HG03159 (cell line): ENCODE data around the gene SETD5.

Experiments
- ATAC-seq: cut with Tn5 transposase; IDR thresholded peaks from one replicate; pipeline ENCODE4 v1.9.1; 2021; ENCODE audit warnings: mild to moderate bottlenecking, moderate library complexity; ENCODE audit not compliant: unreplicated experiment

SETD5 gene

DNA sequence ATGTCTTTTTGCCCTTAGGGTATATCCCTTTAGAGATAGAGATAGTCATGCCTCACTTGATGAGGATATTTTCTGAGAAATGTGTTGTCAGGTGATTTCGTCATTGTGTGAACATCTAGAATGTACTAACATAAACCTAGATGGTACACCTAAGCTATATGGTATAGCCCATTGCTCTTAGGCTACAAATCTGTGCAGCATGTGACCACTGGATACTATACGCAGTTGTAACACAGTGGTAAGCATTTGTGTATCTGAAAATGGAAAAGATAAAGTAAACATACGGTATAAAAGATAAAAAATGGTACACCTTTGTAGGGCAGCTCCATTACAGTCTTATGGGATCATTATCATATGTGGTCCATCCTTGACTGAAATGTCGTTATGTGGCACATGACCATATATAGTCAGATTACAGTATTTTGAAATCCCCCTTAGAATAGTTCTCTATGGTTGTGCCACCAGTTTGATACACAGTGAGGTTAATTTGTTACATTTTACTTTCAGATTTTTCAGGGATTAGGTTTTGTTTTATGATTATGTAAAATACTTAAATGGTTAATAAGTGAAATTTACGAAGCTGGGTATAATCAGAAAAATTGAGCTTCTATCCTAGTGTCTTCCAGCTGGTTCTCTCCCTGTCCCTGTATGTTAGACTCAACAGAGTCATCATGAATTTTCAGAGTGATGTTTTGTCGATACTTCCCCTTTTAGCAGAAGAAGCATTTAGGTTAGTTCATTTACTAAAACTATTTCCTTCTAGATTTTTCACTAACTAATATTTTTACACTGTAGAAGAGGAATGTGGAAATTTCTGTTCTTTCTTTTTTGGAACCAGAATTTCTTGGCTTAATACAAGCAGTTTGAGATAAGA, 12.8 kb downstream of the SETD5 start:
- no peak for ATAC-seq

DNA sequence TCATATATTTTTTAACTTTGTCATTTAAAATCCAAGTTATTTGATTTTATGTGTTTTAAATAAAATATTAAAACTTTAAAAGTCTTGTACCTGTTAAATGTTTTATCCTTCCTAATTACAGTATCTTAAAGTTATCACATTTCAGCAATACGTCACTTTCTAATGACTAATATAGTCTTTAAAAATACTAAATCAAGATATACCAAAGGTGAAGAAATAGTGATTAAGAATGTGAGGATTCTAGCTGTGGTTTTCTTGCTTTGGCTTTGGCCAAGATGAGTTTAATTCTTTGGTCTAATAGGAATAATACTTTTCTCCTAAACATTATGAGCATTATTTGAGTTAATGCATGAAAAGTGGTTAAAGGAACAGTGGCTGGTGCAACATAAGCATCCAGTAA, 13.9 kb downstream of the SETD5 start:
- ATAC-seq = no peak

DNA sequence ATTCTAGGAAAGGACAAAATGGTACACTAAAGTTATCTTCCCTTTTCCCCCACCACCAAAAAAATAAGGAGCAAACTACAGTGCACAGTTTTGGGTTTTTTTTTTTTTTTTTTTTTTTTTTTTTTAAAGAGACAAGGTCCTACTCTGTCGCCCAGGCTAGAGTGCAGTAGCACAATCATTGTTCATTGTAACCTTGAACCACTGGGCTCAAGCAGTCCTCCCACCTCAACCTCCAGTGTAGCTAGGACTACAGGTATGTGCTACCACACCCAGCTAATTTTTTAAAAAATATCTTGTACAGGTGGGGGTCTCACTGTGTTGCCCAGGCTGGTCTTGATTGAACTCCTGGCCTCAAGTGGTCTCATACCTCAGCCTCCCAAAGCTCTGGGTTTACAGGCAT, 14.9 kb downstream of the SETD5 start:
- no peak for ATAC-seq

DNA sequence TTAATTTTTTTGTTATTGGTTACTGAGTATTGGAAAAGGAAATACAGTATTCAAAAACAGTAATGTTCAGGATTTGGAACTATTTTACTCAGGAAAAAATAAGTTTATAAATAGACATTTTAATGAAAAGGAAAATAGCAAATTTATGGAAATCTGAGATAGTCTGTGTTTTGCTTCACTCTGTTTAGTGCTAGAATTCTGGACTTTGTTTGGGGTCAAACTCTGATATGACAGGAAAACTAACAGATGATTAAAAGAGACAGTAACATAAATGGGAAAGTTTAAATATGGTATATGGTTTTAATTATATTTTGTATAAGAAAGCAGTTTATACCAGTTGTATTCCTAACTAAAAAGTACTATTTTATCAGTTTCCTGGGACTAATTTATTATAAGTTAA, 17.4 kb downstream of the SETD5 start:
- no peak for ATAC-seq

DNA sequence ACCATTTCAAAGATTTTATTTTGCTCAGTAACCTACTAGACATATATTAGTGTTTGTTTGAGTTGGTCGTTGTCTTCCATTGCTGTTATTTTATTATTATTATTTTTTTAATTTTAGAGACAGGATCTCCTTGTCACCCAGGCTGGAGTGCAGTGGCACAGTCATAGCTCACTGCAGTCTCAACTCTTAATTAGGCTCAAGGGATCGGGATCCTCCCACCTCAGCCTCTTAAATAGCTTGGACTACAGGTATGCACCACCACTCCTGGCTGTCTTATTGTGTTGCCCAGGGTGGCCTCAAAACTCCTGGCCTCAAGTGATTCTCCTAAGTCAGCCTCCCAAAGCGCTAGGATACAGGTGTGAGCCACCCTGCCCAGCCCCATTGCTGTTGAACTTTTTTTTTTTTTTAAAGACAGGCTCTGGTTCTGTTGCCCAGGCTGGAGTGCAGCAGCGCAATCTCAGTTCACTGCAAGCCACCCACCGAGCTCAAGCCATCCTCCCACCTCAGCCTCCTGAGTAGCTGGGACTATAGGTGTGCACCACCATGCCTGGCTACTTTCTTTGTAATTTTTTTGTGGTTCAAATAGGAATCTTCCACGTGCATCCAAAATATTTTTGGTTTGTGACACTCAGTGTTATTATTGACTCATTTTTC, 18.2 kb downstream of the SETD5 start:
- ATAC-seq = no peak

DNA sequence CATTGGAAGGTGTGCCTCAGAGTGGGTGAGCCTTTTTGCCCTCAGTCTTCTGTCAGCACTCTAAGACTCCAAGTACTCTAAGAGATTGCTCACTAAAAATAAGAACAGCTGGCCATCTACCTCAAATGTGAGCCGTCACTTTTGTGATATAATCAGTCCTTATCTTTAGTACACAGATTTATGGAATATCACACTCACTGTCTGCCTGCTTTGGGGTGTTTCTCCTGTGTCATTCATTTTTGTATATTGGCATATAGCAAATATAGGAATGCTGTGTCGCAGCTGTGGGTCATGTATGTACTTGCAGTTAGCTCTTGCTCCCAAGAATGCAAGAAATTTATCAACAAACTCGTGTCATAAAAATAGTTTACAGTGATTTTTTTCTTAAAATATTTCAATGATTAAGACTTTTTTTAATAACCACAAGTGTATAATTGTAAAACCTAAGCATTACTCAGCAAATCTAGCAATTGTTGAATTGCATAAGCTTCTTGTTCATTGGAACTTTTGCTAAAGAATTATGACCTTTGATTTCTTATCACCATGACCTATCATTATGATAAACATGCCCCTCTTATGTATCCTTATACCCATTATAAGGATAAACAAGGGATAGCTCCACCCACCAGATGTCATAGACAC, 18.8 kb downstream of the SETD5 start:
- no peak for ATAC-seq

DNA sequence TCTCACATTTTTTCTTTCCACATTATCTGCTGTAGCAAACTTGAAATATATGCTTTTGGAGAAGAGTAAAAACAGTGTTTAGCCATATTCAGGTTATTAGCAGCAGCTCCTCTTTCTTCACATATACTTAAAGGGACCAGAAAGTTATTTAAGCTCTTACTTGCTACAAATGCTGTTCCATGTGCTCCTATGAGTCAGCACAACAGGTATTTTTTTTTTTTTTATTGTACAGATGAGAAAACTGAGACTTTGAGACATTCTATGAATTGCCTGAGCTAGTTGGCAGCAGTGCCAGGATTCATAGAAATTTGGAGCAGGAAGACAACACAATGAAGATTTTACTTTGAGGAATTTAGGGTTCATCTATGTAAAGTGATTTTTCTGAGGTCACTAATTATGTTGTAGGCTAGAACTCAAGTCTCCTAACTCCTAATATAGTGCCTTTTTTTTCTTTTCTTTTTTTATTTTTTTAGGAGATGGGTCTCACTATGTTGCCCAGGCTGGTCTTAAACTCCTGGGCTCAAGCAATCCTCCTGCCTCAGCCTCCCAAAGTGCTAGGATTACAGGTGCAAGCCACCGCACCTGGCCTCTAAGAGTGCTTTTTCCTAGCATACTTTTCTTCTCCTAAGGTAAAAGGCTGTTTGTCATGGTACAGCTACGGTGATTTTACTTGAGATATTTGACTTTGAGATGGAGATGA, 23.6 kb downstream of the SETD5 start:
- ATAC-seq = no peak

DNA sequence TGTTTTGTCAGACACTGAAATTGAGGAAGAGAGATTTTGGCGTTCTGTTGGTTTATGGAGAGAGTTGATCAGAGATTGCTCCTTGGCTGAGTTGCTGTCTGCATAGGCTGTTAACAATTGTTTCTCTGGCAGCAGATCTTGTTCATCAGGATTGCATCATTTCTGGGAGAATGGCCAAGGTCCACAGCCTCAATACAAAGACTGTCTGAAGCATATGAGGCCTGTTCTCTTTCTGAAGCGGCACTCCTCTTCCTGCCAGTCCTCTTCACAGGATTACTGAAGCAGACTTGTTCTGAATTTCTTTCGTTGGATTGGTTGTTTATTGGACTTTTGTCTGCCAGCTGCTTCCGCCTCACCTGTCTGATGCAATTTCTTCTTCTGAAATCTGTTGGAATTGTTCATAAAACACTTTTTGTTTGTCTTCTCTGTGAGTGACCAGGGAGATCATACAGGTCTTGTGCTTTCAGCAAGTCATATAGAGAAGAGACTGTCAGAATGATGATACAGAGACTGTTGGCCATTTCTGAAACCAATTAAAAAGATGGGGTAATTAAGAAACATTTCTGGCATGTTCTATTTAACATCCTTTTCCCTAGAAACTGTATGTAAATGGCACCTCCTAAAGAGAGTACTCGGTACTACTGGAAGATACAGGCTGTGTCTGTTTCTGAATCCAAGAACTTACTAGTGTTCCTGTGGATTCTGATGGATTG, 25.5 kb downstream of the SETD5 start:
- no peak for ATAC-seq

DNA sequence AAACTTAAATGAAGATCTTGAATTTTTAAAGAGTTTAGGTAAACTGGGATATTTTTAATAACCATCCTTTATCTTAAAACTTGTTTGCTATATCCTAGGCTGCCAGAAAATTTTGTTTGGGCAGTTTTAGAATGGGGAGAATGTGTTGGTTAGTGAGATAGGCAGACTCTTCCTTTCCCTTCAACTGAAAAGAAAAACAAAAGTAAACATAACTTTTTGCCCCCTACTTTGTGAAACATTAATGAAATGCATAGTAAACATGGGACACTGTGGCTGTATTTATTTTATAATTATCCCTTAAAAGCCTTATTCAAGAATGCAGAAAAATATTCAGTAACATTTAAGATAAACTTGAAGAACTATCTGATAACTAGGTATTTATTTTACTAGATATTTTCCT, 31.0 kb downstream of the SETD5 start:
- ATAC-seq = no peak

DNA sequence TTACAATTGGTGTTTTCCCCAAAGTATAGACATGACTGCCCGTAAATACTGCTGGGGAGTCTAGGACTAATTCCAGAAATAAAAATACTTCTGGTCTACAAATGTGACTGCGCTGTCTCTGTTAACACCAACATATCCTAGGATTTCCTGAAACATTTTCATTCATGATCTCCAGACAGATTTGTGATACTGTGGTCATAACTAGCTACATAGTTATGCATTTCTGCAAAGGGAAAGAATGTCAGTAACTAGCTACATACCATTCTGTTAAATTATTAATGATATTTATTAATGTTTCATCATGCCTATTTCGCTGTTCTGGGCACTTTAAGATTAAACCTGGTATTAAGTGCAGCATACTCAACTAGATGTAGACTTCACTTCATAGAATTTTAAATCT, 33.3 kb downstream of the SETD5 start:
- ATAC-seq = no peak

DNA sequence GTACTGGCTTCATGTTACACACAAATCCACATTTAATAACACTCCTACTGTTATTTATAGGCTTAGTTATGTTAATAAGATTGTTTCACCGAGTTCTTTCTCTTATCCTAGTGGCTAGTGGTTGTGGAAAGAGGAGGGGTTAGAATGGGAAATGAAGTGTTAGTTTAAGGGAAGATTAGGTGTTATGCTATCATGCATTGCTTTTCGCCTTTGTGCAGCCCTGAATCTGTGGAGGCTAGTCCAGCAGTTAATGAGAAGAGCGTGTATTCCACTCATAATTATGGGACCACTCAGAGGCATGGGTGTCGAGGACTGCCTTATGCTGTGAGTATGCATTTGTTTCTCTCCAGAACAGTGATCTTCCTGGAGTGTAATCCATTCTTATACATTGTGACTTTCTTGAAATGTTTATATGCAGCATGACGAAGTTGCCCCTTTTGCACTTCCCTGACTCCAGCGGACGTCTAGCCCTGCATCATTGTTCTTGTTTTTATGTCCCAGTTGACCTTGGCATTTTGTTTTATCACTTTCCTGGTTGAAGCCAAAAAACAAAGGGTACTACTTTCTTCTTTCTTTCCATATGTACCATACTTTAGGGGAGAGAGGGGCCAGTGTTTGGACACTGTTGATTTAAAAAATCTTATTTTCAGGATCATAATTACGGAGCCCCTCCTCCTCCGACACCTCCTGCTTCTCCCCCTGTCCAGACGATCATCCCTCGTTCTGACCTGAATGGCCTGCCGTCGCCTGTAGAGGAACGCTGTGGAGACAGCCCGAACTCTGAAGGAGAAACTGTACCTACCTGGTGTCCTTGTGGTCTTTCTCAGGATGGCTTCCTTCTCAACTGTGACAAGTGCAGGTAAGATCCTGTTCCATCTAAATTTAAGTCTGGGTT, 36.5 kb downstream of the SETD5 start:
- ATAC-seq = no peak

DNA sequence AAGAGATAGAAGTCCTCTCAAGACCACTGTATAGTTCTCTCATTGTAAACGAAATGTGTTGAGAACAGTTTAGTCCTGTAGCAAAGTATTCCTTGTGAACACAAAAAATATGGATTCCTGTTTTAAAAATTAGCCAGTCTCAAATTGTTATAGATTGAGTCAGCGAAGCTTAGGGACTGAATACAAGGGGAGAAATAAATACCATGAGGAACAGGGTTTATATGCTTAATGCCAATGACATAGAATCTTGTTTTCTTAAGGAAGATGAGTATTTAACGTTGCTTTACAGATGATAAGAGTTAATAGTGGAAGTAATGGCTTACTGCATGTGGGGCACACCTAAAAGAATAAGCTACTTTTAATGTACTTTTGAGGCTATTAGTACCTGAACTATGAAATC, 37.9 kb downstream of the SETD5 start:
- ATAC-seq = no peak

DNA sequence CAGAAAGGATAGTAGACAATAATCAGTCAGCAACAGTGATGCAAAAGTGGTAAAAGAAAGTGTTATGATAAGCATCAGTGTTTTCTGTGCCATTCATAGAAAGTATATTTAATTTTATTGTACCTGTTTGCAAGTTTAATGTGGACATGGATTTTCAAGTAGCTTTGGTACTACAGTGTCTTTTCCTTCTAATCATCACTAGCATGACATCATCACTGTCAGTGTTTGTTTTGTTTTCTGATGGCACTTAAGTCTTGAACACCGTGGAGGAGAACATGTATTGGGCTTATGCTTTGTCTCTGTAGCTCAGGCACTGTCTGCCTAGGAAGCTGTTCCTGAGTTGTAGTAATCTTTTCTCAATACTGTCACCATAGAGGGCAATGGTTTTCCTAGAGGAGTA, 41.9 kb downstream of the SETD5 start:
- ATAC-seq = no peak

DNA sequence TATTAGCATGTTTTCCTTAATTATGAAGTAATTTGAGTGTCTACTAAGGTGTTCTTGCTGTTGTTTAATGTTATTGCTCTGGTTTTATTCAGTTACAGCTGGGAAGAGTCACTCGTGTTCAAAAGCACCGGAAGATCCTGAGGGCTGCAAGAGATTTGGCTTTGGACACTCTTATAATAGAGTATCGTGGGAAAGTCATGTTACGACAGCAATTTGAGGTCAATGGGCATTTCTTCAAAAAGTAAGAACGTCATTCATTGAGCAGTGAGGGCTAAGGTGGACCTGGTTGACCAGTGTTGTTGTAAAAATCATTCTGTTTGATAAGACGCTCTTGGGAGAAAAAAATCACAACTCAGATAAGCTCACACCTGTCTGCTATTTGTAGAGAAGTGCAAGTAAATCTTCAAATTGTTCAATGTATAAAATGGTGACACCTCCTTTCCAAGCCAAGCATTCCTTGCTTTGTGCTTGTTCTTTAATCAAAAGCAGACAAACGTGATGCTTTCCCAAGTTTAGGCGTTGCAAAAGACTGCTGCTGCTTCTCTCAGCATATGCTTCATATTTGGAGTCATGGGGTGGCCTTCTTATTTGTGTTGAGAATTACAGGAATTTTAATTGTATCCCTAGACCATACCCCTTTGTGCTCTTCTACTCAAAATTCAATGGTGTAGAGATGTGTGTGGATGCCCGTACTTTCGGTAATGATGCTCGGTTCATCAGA, 44.2 kb downstream of the SETD5 start:
- no peak for ATAC-seq

DNA sequence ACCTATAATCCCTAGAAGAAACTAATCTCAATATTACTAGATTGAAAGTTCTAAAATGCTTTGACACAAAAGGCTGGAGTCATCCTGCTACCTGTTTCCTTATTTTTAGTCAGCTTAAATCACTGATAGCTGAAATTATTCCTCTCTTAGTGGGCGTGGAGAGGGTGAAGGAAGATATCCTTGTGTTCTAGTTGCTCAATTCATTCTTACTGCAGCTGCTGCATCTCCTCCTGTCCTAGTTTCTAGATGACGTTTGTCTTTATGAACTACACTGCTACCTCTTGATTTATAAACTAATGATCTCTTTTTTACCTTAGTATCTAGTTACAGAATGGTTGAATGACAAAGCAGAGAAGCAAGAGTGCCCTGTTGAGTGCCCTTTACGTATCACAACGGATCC, 50.7 kb downstream of the SETD5 start:
- ATAC-seq = no peak

DNA sequence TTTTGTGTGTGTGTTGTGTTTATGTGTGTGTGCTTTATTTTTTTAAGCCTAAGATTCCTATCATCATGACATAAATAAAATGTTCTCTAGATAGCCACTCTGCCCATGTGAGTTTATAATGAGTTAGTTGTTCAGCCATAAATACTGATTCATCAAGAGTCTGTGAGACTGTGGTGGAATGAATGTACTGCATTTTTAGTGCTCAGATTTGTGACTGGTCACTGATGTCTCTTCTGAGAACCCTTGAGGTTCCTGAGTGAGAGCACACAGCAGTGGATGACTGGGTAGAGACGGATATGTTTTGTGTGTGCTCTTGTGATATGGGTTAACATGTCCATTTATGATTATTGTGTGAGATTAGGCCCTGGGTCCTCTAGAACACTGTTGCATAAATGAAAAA, 51.2 kb downstream of the SETD5 start:
- ATAC-seq = no peak

DNA sequence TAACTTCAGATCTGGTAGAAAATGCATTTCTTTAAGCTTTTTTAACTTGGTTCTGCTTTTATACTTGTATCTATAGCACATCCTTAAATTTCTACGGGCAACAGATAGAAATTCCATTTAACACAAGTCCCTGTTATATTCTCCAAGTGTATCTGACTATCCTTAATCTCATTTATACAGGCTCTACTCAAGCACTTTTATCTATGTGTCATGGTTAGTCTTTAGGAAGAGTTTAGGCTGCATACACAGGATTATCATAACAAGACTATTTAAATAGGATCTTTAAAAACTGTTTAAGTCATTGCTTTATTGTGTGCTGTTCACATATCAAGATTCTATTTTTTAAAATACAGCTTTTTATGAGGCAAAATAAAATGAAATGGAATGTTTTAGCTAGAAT, 52.7 kb downstream of the SETD5 start:
- ATAC-seq = no peak

DNA sequence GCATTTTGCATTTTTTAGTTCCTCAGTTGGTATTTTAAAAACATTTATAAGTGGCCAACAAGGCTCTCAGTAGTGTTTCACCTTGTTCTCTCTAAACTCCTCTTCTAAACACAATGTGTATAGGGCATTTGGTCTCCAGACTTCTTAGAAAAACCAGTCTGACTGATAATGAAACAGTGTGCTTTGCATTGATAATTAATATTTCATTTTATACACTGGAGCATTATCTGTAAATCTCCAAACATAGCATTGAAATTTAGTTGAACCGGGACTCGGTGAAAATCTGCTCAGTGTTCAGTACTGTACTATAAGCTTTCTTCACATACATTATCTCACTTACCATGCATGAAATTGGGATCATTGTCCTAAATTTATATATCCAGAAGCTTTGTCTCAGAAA, 53.6 kb downstream of the SETD5 start:
- no peak for ATAC-seq

DNA sequence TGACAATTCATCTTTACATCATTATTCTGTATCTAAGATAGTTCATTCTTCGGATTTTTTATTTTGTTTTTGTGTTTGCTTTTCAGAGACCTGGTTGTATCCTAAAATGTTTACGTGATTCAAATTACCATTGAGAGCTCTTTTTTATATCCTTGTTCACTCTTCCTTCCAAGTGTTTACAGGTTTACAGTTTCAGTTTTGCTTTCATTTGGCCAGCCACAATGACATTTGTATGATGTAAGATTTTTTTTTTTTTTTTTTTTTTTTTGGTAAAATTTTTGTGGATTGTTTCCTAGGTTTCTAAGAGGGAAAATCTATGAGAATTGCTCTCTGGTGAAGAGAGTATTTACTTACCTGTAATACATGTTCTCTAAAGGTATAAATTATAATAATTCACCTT, 55.0 kb downstream of the SETD5 start:
- ATAC-seq = no peak
